AG10803 (cell line): ENCODE data around the gene IRAK2.

ENCODE experiments used
- DNase-seq: peaks from one replicate; pipeline ENCODE4 v3.0.0; 2010; ENCODE audit warnings: low read depth
- H3K4me3 ChIP-seq: 2 replicates; pipeline ENCODE4 v1.5.1; 2011; ENCODE audit warnings: mild to moderate bottlenecking, low read length, control low read depth
- CTCF ChIP-seq: conservative IDR thresholded peaks from 2 replicates; pipeline ENCODE4 v1.5.1; 2011; ENCODE audit warnings: mild to moderate bottlenecking, low read length, control low read depth, inconsistent platforms

Gene IRAK2

GRCh38 chr3:10273702-10274305 lies 109.1 kb downstream of the IRAK2 start:
- TF ChIP-seq CTCF, result no peak
- no peak overlapping the region for H3K4me3 ChIP-seq
- DNase-seq, result peak; percentile 43

GRCh38 chr3:10274601-10275000 lies 109.9 kb downstream of the IRAK2 start:
- no peak for TF ChIP-seq CTCF
- DNase-seq, result no peak
- H3K4me3 ChIP-seq, result no peak overlapping the region

- no peak for DNase-seq
- H3K4me3 ChIP-seq, result no peak overlapping the region
- TF ChIP-seq CTCF, result no peak
These were observed 112.5 kb downstream of the IRAK2 start for GRCh38 chr3:10277115-10277625.

- H3K4me3 ChIP-seq, result no peak overlapping the region
- DNase-seq, result no peak
These were observed 113.8 kb downstream of the IRAK2 start for GRCh38 chr3:10278501-10278900.

GRCh38 chr3:10279384-10280176 lies 114.9 kb downstream of the IRAK2 start:
- DNase-seq, result no peak
- no peak for TF ChIP-seq CTCF
- no peak overlapping the region for H3K4me3 ChIP-seq

More at GRCh38 chr3:10278501-10278900, 113.8 kb downstream of the IRAK2 start:
- TF ChIP-seq CTCF, result no peak

- no peak for DNase-seq
- TF ChIP-seq CTCF, result no peak
- no peak overlapping the region for H3K4me3 ChIP-seq
These were observed 115.4 kb downstream of the IRAK2 start for GRCh38 chr3:10280177-10280529.

GRCh38 chr3:10280571-10280970 lies 115.9 kb downstream of the IRAK2 start:
- no peak for DNase-seq
- TF ChIP-seq CTCF, result no peak

More at GRCh38 chr3:10280571-10280970, 115.9 kb downstream of the IRAK2 start:
- H3K4me3 ChIP-seq, result no peak overlapping the region
